DMS153 (cell line): ENCODE data around the gene ST3GAL4.

Experiments
- DNase-seq: peaks from one replicate; lab custom pipeline; 2025; lab: John Stamatoyannopoulos, UW

The ST3GAL4 gene

GRCh38 chr11:126331286-126331685 is 24.2 kb upstream of the ST3GAL4 start:
- DNase-seq = no peak

GRCh38 chr11:126332221-126332711 is 23.2 kb upstream of the ST3GAL4 start:
- no peak for DNase-seq

GRCh38 chr11:126333142-126333541 is 22.3 kb upstream of the ST3GAL4 start:
- DNase-seq = no peak

GRCh38 chr11:126334659-126335462 is 20.6 kb upstream of the ST3GAL4 start:
- no peak for DNase-seq

- no peak for DNase-seq
Observed at GRCh38 chr11:126335463-126335760, 20.1 kb upstream of the ST3GAL4 start.

- no peak for DNase-seq
Observed at GRCh38 chr11:126336138-126336541, 19.3 kb upstream of the ST3GAL4 start.

- DNase-seq = no peak
Observed at GRCh38 chr11:126336671-126337101, 18.8 kb upstream of the ST3GAL4 start.

GRCh38 chr11:126337126-126337473 is 18.4 kb upstream of the ST3GAL4 start:
- DNase-seq = no peak

GRCh38 chr11:126337474-126338241 is 17.8 kb upstream of the ST3GAL4 start:
- DNase-seq = no peak

- DNase-seq = no peak
Observed at GRCh38 chr11:126338346-126339055, 17.0 kb upstream of the ST3GAL4 start.

GRCh38 chr11:126339073-126339862 is 16.2 kb upstream of the ST3GAL4 start:
- no peak for DNase-seq

- no peak for DNase-seq
Observed at GRCh38 chr11:126339863-126340434, 15.5 kb upstream of the ST3GAL4 start.

- DNase-seq = no peak
Observed at GRCh38 chr11:126340960-126341606, 14.4 kb upstream of the ST3GAL4 start.

GRCh38 chr11:126341760-126342161 is 13.7 kb upstream of the ST3GAL4 start:
- DNase-seq = no peak

GRCh38 chr11:126343051-126343450 is 12.4 kb upstream of the ST3GAL4 start:
- no peak for DNase-seq

GRCh38 chr11:126344141-126345080 is 11.1 kb upstream of the ST3GAL4 start:
- DNase-seq = no peak

GRCh38 chr11:126345283-126345682 is 10.2 kb upstream of the ST3GAL4 start:
- no peak for DNase-seq

- no peak for DNase-seq
Observed at GRCh38 chr11:126345759-126346585, 9.5 kb upstream of the ST3GAL4 start.

GRCh38 chr11:126346586-126346940 is 8.9 kb upstream of the ST3GAL4 start:
- no peak for DNase-seq
